ENCODE results near the gene CACNA1C.

- TF ChIP-seq POLR2AphosphoS5 (IDR thresholded peaks at IDR 0.05) (no peak), CTCF (IDR thresholded peaks at IDR 0.05) (no peak)
Observed at GRCh38 chr12:2619136-2619535, 566.3 kb downstream of the CACNA1C start.
